Retinal pigment epithelial cell (primary cell): Measurements from ENCODE around the gene ISG20L2.

Experiments
- DNase-seq: peaks from one replicate; pipeline ENCODE4 v3.0.0-alpha.2; 2010; ENCODE audit warnings: low read depth
- H3K4me3 ChIP-seq: 2 replicates; pipeline ENCODE4 v1.5.1; 2011; ENCODE audit warnings: mild to moderate bottlenecking, low read length, control low read depth, moderate library complexity
- CTCF ChIP-seq: conservative IDR thresholded peaks from 2 replicates; pipeline ENCODE4 v1.5.1; 2011; ENCODE audit warnings: low read depth, low read length, control low read depth, inconsistent platforms

ISG20L2 gene

GRCh38 chr1:156725683-156726280 lies 2.8 kb downstream of the ISG20L2 start:
- peak overlapping the region; percentile 98 for H3K4me3 ChIP-seq
- DNase-seq = no peak
- TF ChIP-seq CTCF = peak; percentile 96

GRCh38 chr1:156721535-156721934 lies 7.0 kb downstream of the ISG20L2 start:
- TF ChIP-seq CTCF = no peak
- no peak overlapping the region for H3K4me3 ChIP-seq
- no peak for DNase-seq

GRCh38 chr1:156721131-156721530 lies 7.4 kb downstream of the ISG20L2 start:
- DNase-seq = no peak
- no peak for TF ChIP-seq CTCF
- no peak overlapping the region for H3K4me3 ChIP-seq

GRCh38 chr1:156717351-156717750 lies 11.2 kb downstream of the ISG20L2 start:
- no peak for TF ChIP-seq CTCF
- H3K4me3 ChIP-seq = no peak overlapping the region
- no peak for DNase-seq

- H3K4me3 ChIP-seq = no peak overlapping the region
- no peak for TF ChIP-seq CTCF
- no peak for DNase-seq
These were observed 13.7 kb downstream of the ISG20L2 start for GRCh38 chr1:156714830-156715229.

- DNase-seq = no peak
- no peak for TF ChIP-seq CTCF
- no peak overlapping the region for H3K4me3 ChIP-seq
These were observed 15.9 kb downstream of the ISG20L2 start for GRCh38 chr1:156712626-156713025.

- no peak for TF ChIP-seq CTCF
- DNase-seq = no peak
- no peak overlapping the region for H3K4me3 ChIP-seq
These were observed 17.4 kb downstream of the ISG20L2 start for GRCh38 chr1:156711011-156711817.
